BE2C (cell line): Measurements from ENCODE around the gene CKM.

Experiments
- DNase-seq: peaks from one replicate; pipeline ENCODE4 v3.0.0-alpha.2; 2020
- H3K27me3 ChIP-seq: fragments of 250-450 bp; sonication (Bioruptor Pico); 2 replicates; pipeline ENCODE4 v1.5.1; 2020; ENCODE audit warnings: mild to moderate bottlenecking
- H3K36me3 ChIP-seq: fragments of 250-450 bp; sonication (Bioruptor Pico); 2 replicates; pipeline ENCODE4 v1.5.1; 2020; ENCODE audit warnings: mild to moderate bottlenecking
- H3K4me1 ChIP-seq: fragments of 250-450 bp; sonication (Bioruptor Pico); 2 replicates; pipeline ENCODE4 v1.5.1; 2020
- H3K4me3 ChIP-seq: 2 replicates; pipeline ENCODE4 v1.5.1; 2011; ENCODE audit warnings: low read depth, low read length
- H3K9me3 ChIP-seq: fragments of 250-450 bp; sonication (Bioruptor Pico); 2 replicates; pipeline ENCODE4 v1.5.1; 2020
- TF ChIP-seq, protein P1 (sequence below): IDR thresholded peaks from 2 replicates; pipeline ENCODE4 v1.5.1; 2012; ENCODE audit warnings: mild to moderate bottlenecking, low read depth, low read length

The CKM gene

DNA sequence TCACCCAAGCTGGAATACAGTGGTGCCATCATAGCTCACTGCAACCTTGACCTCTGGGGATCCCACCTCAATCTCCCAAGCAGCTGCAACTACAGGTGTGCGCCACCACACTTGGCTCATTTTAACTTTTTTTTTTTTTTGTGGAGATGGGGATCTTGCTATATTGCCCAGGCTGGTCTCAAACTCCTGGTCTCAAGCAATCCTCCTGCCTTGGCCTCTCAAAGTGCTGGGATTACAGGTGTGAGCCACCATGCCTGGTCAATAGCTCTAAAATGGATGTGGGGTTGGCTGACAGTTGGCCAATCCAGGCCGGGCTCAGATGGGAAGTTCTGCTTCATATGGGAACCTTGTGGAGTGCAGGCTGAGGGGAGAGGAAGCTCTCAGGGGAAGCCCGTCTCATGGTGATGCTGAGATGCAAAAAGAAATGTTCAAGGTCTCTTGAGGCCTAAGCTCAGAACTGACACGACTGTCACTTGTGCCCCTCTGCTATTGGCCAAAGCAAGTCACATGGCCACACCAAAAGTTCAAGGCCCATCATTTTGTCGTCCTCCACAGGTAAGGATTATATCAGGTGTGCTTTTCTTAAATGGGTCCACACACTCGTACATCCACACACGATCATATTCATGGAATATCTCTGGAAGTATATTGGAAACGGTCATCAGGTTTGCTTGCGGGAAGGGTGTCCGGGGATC lies 11.1 kb upstream of the CKM start:
- Histone ChIP-seq H3K27me3 (no peaks in the 10 kb centered on the region), H3K9me3 (no peaks in the 10 kb centered on the region), H3K36me3 (no peaks in the 10 kb centered on the region), H3K4me1 (no peaks in the 10 kb centered on the region), H3K4me3 (no peak overlapping the region)
- DNase-seq = no peak
- TF ChIP-seq, protein P1, sequence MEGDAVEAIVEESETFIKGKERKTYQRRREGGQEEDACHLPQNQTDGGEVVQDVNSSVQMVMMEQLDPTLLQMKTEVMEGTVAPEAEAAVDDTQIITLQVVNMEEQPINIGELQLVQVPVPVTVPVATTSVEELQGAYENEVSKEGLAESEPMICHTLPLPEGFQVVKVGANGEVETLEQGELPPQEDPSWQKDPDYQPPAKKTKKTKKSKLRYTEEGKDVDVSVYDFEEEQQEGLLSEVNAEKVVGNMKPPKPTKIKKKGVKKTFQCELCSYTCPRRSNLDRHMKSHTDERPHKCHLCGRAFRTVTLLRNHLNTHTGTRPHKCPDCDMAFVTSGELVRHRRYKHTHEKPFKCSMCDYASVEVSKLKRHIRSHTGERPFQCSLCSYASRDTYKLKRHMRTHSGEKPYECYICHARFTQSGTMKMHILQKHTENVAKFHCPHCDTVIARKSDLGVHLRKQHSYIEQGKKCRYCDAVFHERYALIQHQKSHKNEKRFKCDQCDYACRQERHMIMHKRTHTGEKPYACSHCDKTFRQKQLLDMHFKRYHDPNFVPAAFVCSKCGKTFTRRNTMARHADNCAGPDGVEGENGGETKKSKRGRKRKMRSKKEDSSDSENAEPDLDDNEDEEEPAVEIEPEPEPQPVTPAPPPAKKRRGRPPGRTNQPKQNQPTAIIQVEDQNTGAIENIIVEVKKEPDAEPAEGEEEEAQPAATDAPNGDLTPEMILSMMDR = no peak

DNA sequence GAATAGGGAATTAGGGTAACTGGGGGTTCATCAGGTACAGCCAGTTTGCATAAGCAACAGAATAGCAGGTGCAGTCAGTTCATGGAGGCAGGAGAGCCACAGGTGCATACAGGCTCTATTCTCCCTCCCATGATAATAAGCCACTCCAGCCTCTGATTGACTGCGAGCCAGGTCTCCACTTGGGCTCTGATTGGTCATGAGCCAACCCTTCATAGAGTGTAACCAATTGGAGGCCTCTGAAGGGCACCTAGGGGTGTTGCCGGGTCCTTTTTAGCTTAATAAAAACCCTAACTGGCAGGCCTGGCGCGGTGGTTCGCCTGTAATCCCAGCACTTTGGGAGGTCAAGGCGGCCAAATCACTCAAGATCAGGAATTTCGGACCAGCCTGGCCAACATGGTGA lies 8.7 kb upstream of the CKM start:
- Histone ChIP-seq H3K4me1 (no peaks in the 10 kb centered on the region), H3K9me3 (no peaks in the 10 kb centered on the region), H3K36me3 (no peaks in the 10 kb centered on the region), H3K27me3 (no peaks in the 10 kb centered on the region), H3K4me3 (no peak overlapping the region)
- DNase-seq = no peak
- TF ChIP-seq, protein P1 = no peak

DNA sequence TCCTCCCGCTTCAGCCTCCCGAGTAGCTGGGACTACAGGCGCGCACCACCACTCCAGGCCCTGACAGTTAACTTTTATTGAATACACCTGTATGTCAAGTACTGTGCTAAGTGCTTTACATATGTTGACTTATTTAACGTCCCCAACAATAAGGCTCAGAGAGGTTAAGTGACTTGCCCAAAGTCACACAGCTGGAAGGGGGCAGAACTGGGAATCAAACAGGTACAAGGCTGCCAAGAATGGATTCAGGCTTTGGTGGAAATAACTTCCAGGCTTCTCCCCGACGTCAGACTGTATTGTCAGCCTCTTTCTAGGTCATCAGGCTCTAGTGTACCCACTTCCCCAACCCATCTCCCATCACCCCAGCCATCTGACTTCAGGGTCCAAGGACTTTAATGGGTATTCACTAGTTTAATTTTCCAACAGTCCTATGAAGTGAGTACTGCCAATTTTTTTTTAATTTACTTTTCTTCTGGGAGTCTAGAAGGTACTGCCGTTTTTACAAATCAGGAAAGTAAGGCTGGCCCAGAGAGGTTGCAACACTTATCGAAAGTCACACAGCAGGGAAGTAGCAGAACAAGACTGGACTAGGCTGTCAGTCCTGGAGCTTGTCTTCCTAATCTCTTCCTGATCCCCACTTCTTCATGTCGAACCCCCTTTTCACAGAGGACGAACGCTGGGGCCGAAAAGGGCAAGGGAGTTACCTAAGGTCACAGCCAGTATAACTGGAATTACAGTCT lies 4.9 kb upstream of the CKM start:
- no peak overlapping the region for H3K4me3 ChIP-seq
- no peaks in the 10 kb centered on the region for H3K9me3 ChIP-seq
- no peaks in the 10 kb centered on the region for H3K4me1 ChIP-seq
- H3K36me3 ChIP-seq = no peaks in the 10 kb centered on the region
- TF ChIP-seq, protein P1 = no peak
- H3K27me3 ChIP-seq = no peaks in the 10 kb centered on the region
- DNase-seq = no peak

DNA sequence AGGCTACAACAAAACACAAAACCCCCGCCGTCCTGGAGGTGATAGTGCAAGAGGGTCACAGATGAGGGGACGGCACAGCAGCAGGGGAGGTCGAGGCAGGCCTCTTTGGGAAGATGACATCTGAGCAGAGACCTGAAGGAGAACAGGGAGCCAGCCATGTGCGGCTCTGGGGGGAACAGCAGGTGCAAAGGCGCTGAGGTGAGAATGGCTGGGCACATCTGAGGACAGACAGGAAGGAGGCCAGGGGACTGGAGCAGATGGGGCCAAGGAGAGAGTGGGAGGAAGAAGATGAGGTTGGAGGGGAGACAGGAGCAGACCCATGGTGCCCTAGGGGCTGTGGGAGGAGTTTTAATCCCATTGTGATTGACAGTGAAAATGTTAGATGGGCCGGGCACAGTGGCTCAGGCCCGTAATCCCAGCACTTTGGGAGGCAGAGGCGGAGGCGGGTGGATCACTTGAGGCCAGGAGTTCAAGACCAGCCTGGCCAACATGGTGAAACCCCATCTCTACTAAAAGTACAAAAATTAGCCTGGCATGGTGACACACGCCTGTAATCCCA lies 1.8 kb upstream of the CKM start:
- Histone ChIP-seq H3K4me1 (no peaks in the 10 kb centered on the region), H3K36me3 (no peaks in the 10 kb centered on the region), H3K4me3 (no peak overlapping the region), H3K9me3 (no peaks in the 10 kb centered on the region), H3K27me3 (no peaks in the 10 kb centered on the region)
- DNase-seq = no peak
- TF ChIP-seq, protein P1 = no peak

DNA sequence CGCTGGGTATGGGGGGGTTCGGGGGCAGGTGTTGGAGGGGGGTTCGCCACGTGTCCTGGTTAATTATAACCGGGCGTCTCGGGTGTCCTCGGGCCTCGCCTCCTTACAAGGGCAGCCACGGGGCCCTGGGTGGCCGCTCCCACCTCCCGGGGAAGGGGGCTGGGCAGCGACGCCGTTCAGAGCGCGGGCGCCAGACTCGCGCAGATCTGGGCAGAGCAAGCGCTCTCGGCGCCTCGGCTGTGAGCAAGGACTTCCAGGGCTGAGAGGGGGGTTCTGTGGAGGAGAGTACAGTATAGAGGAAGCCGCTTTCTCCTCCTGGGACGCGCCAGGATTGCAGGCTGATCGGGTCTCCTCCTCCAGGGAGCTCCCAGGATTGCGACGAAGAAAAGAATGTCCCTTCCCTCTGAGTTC lies 1.0 kb upstream of the CKM start:
- peak overlapping the region; percentile 7; the same call in 1 of the 2 replicates for H3K4me3 ChIP-seq
- no peaks in the 10 kb centered on the region for H3K9me3 ChIP-seq
- no peaks in the 10 kb centered on the region for H3K36me3 ChIP-seq
- TF ChIP-seq, protein P1 = no peak
- no peaks in the 10 kb centered on the region for H3K4me1 ChIP-seq
- H3K27me3 ChIP-seq = peaks cover 3% of the 10 kb centered on the region; the same call in 1 of the 2 replicates
- no peak for DNase-seq

DNA sequence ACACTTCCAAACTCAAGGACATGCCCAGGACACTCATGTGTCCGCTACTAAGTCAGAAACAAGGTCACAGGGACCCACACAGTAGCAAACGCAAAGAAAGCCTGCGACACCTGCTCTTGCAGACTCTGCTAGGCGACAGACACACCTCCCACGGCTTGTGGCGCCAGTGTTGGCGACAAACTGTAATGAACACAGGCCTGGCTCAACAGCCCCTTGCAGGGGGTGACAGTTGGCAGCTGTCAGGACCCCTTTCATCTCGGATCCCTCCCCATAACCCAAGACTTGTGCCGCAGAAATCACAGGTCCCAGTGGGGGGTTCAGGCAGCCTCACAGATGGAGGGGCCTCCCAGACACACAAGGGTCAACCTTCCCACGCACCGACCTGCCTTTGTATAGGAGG lies 364 bp downstream of the CKM start:
- TF ChIP-seq, protein P1 = no peak

More for the DNA sequence above, 364 bp downstream of the CKM start:
- H3K4me3 ChIP-seq = no peak overlapping the region
- no peaks in the 10 kb centered on the region for H3K9me3 ChIP-seq
- no peaks in the 10 kb centered on the region for H3K4me1 ChIP-seq
- no peaks in the 10 kb centered on the region for H3K36me3 ChIP-seq
- H3K27me3 ChIP-seq = peaks cover 3% of the 10 kb centered on the region; the same call in 1 of the 2 replicates
- no peak for DNase-seq
